H9 (cell line): ENCODE measurements around the gene LMX1B. TPM values are rescaled to one million over a fixed set of nuclear protein-coding genes. Genes with fewer than 3 reads are reported as not detected.

Source experiments
- DNase-seq: peaks from one replicate; pipeline ENCODE4 v3.0.0-alpha.2; 2017
- H2AFZ ChIP-seq: one replicate; pipeline ENCODE4 v1.6.1; 2013; ENCODE audit warnings: mild to moderate bottlenecking, low read length, control low read depth, moderate library complexity
- H2AK5ac ChIP-seq: 2 replicates; pipeline ENCODE4 v1.6.1; 2013; ENCODE audit warnings: low read length, control low read depth, mixed read lengths; ENCODE audit not compliant: insufficient read length
- H2BK120ac ChIP-seq: one replicate; pipeline ENCODE4 v1.6.1; 2013; ENCODE audit warnings: low read depth, mild to moderate bottlenecking, low read length, control low read depth, inconsistent platforms; ENCODE audit not compliant: poor library complexity, severe bottlenecking
- H2BK12ac ChIP-seq: 2 replicates; pipeline ENCODE4 v1.6.1; 2013; ENCODE audit warnings: low read length, control low read depth, mixed read lengths, low read depth; ENCODE audit not compliant: insufficient read length
- H2BK15ac ChIP-seq: 2 replicates; pipeline ENCODE4 v1.6.1; 2013; ENCODE audit warnings: low read depth, low read length, control low read depth
- H2BK20ac ChIP-seq: one replicate; pipeline ENCODE4 v1.6.1; 2013; ENCODE audit warnings: low read depth, mild to moderate bottlenecking, low read length, control low read depth, inconsistent platforms; ENCODE audit not compliant: poor library complexity, severe bottlenecking
- H2BK5ac ChIP-seq: 2 replicates; pipeline ENCODE4 v1.6.1; 2013; ENCODE audit warnings: low read length, control low read depth, mixed read lengths; ENCODE audit not compliant: insufficient read length
- H3K14ac ChIP-seq: 2 replicates; pipeline ENCODE4 v1.6.1; 2013; ENCODE audit warnings: low read length, control low read depth; ENCODE audit not compliant: insufficient read depth
- H3K18ac ChIP-seq: 2 replicates; pipeline ENCODE4 v1.6.1; 2013; ENCODE audit warnings: low read depth, mild to moderate bottlenecking, mixed read lengths, low read length, control low read depth; ENCODE audit not compliant: insufficient read length
- H3K23ac ChIP-seq: 2 replicates; pipeline ENCODE4 v1.6.1; 2013; ENCODE audit warnings: low read length, control low read depth, mixed read lengths, low read depth; ENCODE audit not compliant: insufficient read length
- H3K23me2 ChIP-seq: 2 replicates; pipeline ENCODE4 v1.6.1; 2013; ENCODE audit warnings: low read depth, mild to moderate bottlenecking, mixed read lengths, low read length, control low read depth; ENCODE audit not compliant: insufficient read length, poor library complexity, severe bottlenecking
- H3K27ac ChIP-seq: 2 replicates; pipeline ENCODE4 v1.5.1; 2013; ENCODE audit warnings: low read length, control low read depth, mixed read lengths, low read depth; ENCODE audit not compliant: insufficient read length
- H3K27me3 ChIP-seq: 2 replicates; pipeline ENCODE4 v1.6.1; 2013; ENCODE audit warnings: low read length, control low read depth, inconsistent platforms; ENCODE audit not compliant: insufficient read depth
- H3K4ac ChIP-seq: 2 replicates; pipeline ENCODE4 v1.6.1; 2013; ENCODE audit warnings: low read depth, mild to moderate bottlenecking, control low read depth, inconsistent platforms, low read length, moderate library complexity
- H3K4me1 ChIP-seq: 2 replicates; pipeline ENCODE4 v1.6.1; 2013; ENCODE audit warnings: low read length, control low read depth, inconsistent platforms; ENCODE audit not compliant: insufficient read depth
- H3K4me2 ChIP-seq: 2 replicates; pipeline ENCODE4 v1.6.1; 2013; ENCODE audit warnings: low read length, control low read depth, mixed read lengths; ENCODE audit not compliant: insufficient read length, insufficient read depth
- H3K56ac ChIP-seq: 2 replicates; pipeline ENCODE4 v1.6.1; 2013; ENCODE audit warnings: low read depth, mild to moderate bottlenecking, mixed read lengths, low read length, control low read depth; ENCODE audit not compliant: insufficient read length
- H3K79me1 ChIP-seq: 2 replicates; pipeline ENCODE4 v1.6.1; 2013; ENCODE audit warnings: low read depth, mild to moderate bottlenecking, moderate library complexity, low read length, control low read depth, inconsistent platforms; ENCODE audit not compliant: insufficient read depth, poor library complexity, severe bottlenecking
- H3K79me2 ChIP-seq: 2 replicates; pipeline ENCODE4 v1.6.1; 2013; ENCODE audit warnings: low read length, control low read depth, inconsistent platforms; ENCODE audit not compliant: insufficient read depth
- H3K9ac ChIP-seq: 2 replicates; pipeline ENCODE4 v1.6.1; 2013; ENCODE audit warnings: low read length, control low read depth, mixed read lengths; ENCODE audit not compliant: insufficient read length; ENCODE audit errors: extremely low read depth
- H3K9me3 ChIP-seq: one replicate; pipeline ENCODE4 v1.6.1; 2013; ENCODE audit warnings: low read depth, low read length, inconsistent platforms; ENCODE audit not compliant: control insufficient read depth
- H3T11ph ChIP-seq: one replicate; pipeline ENCODE4 v1.6.1; 2013; ENCODE audit warnings: mild to moderate bottlenecking, low read length, control low read depth, inconsistent platforms
- H4K20me1 ChIP-seq: one replicate; pipeline ENCODE4 v1.6.1; 2013; ENCODE audit not compliant: control insufficient read depth, insufficient read length, insufficient read depth
- H4K5ac ChIP-seq: 2 replicates; pipeline ENCODE4 v1.6.1; 2013; ENCODE audit warnings: low read depth, mild to moderate bottlenecking, mixed read lengths, low read length, control low read depth; ENCODE audit not compliant: insufficient read length
- H4K8ac ChIP-seq: replicated peaks from 2 replicates; pipeline ENCODE4 v1.6.1; 2013; ENCODE audit warnings: low read length, control low read depth, mixed read lengths, low read depth; ENCODE audit not compliant: insufficient read length
- H4K91ac ChIP-seq: 2 replicates; pipeline ENCODE4 v1.6.1; 2013; ENCODE audit warnings: low read depth, mild to moderate bottlenecking, moderate library complexity, mixed read lengths, low read length, control low read depth; ENCODE audit not compliant: insufficient read length
- H3K27ac Mint-ChIP-seq, 3 experiments: 2 replicates in 2 of 3; 3 replicates in 1 of 3; pipeline ENCODE4 v1.8.0; 2020 to 2021; ENCODE audit warnings: mixed read lengths in 3 of 3, mild to moderate bottlenecking in 1 of 3, moderate library complexity in 1 of 3
- H3K27me3 Mint-ChIP-seq: 2 replicates; pipeline ENCODE4 v1.8.0; 2021; ENCODE audit warnings: low read depth, mild to moderate bottlenecking, moderate library complexity, mixed read lengths
- H3K36me3 Mint-ChIP-seq, 3 experiments: 2 replicates in 2 of 3; 3 replicates in 1 of 3; pipeline ENCODE4 v1.8.0; 2020 to 2021; ENCODE audit warnings: low read depth in 3 of 3, mixed read lengths in 3 of 3; ENCODE audit not compliant: insufficient read depth in 1 of 3
- H3K4me1 Mint-ChIP-seq, 2 experiments: 2 replicates each; pipeline ENCODE4 v1.8.0; 2020; ENCODE audit warnings: mixed read lengths in 2 of 2
- H3K4me3 Mint-ChIP-seq, 2 experiments: 2 replicates in 1 of 2; 3 replicates in 1 of 2; pipeline ENCODE4 v1.8.0; 2020 to 2021; ENCODE audit warnings: mild to moderate bottlenecking in 2 of 2, mixed read lengths in 2 of 2, moderate library complexity in 1 of 2
- H3K9me3 Mint-ChIP-seq, 2 experiments: 2 replicates in 1 of 2; 3 replicates in 1 of 2; pipeline ENCODE4 v1.8.0; 2020; ENCODE audit warnings: mild to moderate bottlenecking in 2 of 2, mixed read lengths in 2 of 2, moderate library complexity in 1 of 2
- WGBS: extraction: QIAGEN DNeasy Blood & Tissue Kit; methylation state at CpG from one replicate; pipeline ENCODE4 v1.1.7; 2013; ENCODE audit warnings: missing lambda C conversion rate, low lambda C conversion rate, mixed read lengths; ENCODE audit not compliant: insufficient read length; ENCODE audit errors: extremely low coverage; 5-methylcytosine and 5-hydroxymethylcytosine counted together
- total RNA-seq: library from RNA; stranded (reverse); gene quantifications from 2 replicates; pipeline ENCODE4 v1.2.1, GENCODE V29; 2021
- TF ChIP-seq, protein P1 (sequence below): fragments of 200-600 bp; sonication (generic); conservative IDR thresholded peaks from 3 replicates; pipeline ENCODE4 v1.8.0; 2021; ENCODE audit warnings: antibody characterized with exemption, mild to moderate bottlenecking

The LMX1B gene
- total RNA-seq, 1 experiment from 2014 or later: 0.85 TPM

DNA sequence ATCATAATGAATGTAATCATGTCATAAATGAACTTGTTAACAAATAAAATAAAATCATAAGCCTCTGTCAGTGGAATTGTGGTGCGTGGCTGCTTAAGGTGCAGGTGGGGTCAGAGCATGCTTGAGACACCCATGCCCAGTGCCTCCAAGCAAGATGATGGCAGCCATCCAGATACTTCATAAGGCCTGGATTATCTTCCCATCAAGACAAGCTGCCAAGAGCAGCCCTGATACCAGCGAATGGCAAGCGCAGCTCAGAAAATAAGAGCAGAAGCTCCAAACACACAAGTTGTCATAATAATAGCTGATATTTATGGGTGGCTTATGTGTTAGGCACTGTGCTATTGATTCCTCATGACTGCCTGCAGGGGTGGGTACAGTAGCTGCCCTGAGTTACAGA, 21.8 kb upstream of the LMX1B start:
- H3K27me3 ChIP-seq: no peaks in the 10 kb centered on the region
- no peak overlapping the region for H2BK20ac ChIP-seq
- no peak overlapping the region for H3K18ac ChIP-seq
- no CpG with 5 or more reads among the region's 3 CpGs for WGBS
- no peak overlapping the region for H4K91ac ChIP-seq
- no peak overlapping the region for H3K23ac ChIP-seq
- no peaks in the 10 kb centered on the region; a peak in 1 of 7 replicates for H3K36me3 Mint-ChIP-seq
- H2AK5ac ChIP-seq: no peak overlapping the region
- H3K56ac ChIP-seq: no peak overlapping the region
- peaks cover 14 to 28% of the 10 kb centered on the region in 2 experiments for H3K4me1 Mint-ChIP-seq
- H3K4me3 Mint-ChIP-seq: no peak overlapping the region
- TF ChIP-seq, protein P1, sequence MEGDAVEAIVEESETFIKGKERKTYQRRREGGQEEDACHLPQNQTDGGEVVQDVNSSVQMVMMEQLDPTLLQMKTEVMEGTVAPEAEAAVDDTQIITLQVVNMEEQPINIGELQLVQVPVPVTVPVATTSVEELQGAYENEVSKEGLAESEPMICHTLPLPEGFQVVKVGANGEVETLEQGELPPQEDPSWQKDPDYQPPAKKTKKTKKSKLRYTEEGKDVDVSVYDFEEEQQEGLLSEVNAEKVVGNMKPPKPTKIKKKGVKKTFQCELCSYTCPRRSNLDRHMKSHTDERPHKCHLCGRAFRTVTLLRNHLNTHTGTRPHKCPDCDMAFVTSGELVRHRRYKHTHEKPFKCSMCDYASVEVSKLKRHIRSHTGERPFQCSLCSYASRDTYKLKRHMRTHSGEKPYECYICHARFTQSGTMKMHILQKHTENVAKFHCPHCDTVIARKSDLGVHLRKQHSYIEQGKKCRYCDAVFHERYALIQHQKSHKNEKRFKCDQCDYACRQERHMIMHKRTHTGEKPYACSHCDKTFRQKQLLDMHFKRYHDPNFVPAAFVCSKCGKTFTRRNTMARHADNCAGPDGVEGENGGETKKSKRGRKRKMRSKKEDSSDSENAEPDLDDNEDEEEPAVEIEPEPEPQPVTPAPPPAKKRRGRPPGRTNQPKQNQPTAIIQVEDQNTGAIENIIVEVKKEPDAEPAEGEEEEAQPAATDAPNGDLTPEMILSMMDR: no peak
- H3K79me2 ChIP-seq: no peaks in the 10 kb centered on the region
- no peak overlapping the region for H3K14ac ChIP-seq
- no peaks in the 10 kb centered on the region for H4K20me1 ChIP-seq
- no peaks in the 10 kb centered on the region for H3K4me1 ChIP-seq
- H3K4me2 ChIP-seq: no peak overlapping the region
- H3K27ac ChIP-seq: no peak overlapping the region
- H2BK15ac ChIP-seq: no peak overlapping the region
- no peaks in the 10 kb centered on the region for H3K79me1 ChIP-seq
- H4K8ac ChIP-seq: no peak overlapping the region
- H3K27me3 Mint-ChIP-seq: peaks cover 37% of the 10 kb centered on the region
- no peak overlapping the region for H3T11ph ChIP-seq
- no peaks in the 10 kb centered on the region for H3K23me2 ChIP-seq
- H2AFZ ChIP-seq: no peak overlapping the region
- no peaks in the 10 kb centered on the region; a peak in 1 of 5 replicates for H3K9me3 Mint-ChIP-seq
- no peaks in the 10 kb centered on the region for H3K9me3 ChIP-seq
- H3K9ac ChIP-seq: no peak overlapping the region
- H2BK12ac ChIP-seq: no peak overlapping the region
- H2BK5ac ChIP-seq: no peak overlapping the region
- no peak overlapping the region for H2BK120ac ChIP-seq
- no peak overlapping the region for H3K27ac Mint-ChIP-seq
- DNase-seq: no peak
- H4K5ac ChIP-seq: no peak overlapping the region
- no peak overlapping the region for H3K4ac ChIP-seq
